HEK293 (cell line): ENCODE data around the gene CABCOCO1.

Experiments used
- CTCF ChIP-seq: fragments of 450-650 bp; formaldehyde crosslinking; IDR thresholded peaks from 2 replicates; pipeline ENCODE4 v1.5.1; 2016; ENCODE audit warnings: missing biosample characterization, missing genetic modification characterization
- ZFP3 ChIP-seq: fragments of 450-650 bp; formaldehyde crosslinking; IDR thresholded peaks from 2 replicates; pipeline ENCODE4 v1.5.1; 2016; ENCODE audit warnings: low read depth, missing biosample characterization, missing genetic modification characterization
- ZFP37 ChIP-seq: fragments of 450-650 bp; formaldehyde crosslinking; IDR thresholded peaks from 2 replicates; pipeline ENCODE4 v1.5.1; 2016; ENCODE audit warnings: missing biosample characterization, missing genetic modification characterization
- ZNF449 ChIP-seq: fragments of 450-650 bp; formaldehyde crosslinking; IDR thresholded peaks from 2 replicates; pipeline ENCODE4 v1.5.1; 2017; ENCODE audit warnings: missing biosample characterization, mild to moderate bottlenecking, missing genetic modification characterization, moderate library complexity
- ZNF561 ChIP-seq: fragments of 450-650 bp; IDR thresholded peaks from 2 replicates; pipeline ENCODE4 v1.5.1; 2018; ENCODE audit warnings: missing biosample characterization, missing genetic modification characterization, borderline replicate concordance
- TF ChIP-seq, protein P1 (sequence below): fragments of 450-650 bp; formaldehyde crosslinking; IDR thresholded peaks from 2 replicates; pipeline ENCODE4 v1.5.1; 2016; ENCODE audit warnings: missing biosample characterization, missing genetic modification characterization

GRCh38 chr10:61642150-61642571 lies 20.6 kb upstream of the CABCOCO1 start:
- TF ChIP-seq, protein P1, sequence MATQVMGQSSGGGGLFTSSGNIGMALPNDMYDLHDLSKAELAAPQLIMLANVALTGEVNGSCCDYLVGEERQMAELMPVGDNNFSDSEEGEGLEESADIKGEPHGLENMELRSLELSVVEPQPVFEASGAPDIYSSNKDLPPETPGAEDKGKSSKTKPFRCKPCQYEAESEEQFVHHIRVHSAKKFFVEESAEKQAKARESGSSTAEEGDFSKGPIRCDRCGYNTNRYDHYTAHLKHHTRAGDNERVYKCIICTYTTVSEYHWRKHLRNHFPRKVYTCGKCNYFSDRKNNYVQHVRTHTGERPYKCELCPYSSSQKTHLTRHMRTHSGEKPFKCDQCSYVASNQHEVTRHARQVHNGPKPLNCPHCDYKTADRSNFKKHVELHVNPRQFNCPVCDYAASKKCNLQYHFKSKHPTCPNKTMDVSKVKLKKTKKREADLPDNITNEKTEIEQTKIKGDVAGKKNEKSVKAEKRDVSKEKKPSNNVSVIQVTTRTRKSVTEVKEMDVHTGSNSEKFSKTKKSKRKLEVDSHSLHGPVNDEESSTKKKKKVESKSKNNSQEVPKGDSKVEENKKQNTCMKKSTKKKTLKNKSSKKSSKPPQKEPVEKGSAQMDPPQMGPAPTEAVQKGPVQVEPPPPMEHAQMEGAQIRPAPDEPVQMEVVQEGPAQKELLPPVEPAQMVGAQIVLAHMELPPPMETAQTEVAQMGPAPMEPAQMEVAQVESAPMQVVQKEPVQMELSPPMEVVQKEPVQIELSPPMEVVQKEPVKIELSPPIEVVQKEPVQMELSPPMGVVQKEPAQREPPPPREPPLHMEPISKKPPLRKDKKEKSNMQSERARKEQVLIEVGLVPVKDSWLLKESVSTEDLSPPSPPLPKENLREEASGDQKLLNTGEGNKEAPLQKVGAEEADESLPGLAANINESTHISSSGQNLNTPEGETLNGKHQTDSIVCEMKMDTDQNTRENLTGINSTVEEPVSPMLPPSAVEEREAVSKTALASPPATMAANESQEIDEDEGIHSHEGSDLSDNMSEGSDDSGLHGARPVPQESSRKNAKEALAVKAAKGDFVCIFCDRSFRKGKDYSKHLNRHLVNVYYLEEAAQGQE (tag by site-specific recombination): no peak
- TF ChIP-seq ZFP37 (tag by site-specific recombination) (no peak), CTCF (no peak), ZFP3 (tag by site-specific recombination) (no peak), ZNF561 (tag by site-specific recombination) (no peak), ZNF449 (tag by site-specific recombination) (no peak)
